Osteocyte (in vitro differentiated cells): Measurements from ENCODE around the gene MYH9. TPM values are rescaled to one million over a fixed set of nuclear protein-coding genes. Genes with fewer than 3 reads are reported as not detected.

Experiments
- DNase-seq: peaks from one replicate; pipeline ENCODE4 v3.0.0; 2021; ENCODE audit warnings: mixed read lengths; ENCODE audit not compliant: unreplicated experiment; ENCODE audit errors: extremely low spot score
- H3K27ac Mint-ChIP-seq: one replicate; pipeline ENCODE4 v1.8.0; 2021; ENCODE audit warnings: mild to moderate bottlenecking, mixed read lengths; ENCODE audit not compliant: unreplicated experiment
- H3K27me3 Mint-ChIP-seq: one replicate; pipeline ENCODE4 v1.8.0; 2021; ENCODE audit warnings: mixed read lengths; ENCODE audit not compliant: unreplicated experiment
- H3K36me3 Mint-ChIP-seq: one replicate; pipeline ENCODE4 v1.8.0; 2021; ENCODE audit warnings: mixed read lengths; ENCODE audit not compliant: unreplicated experiment
- H3K4me1 Mint-ChIP-seq: one replicate; pipeline ENCODE4 v1.8.0; 2021; ENCODE audit warnings: mixed read lengths; ENCODE audit not compliant: unreplicated experiment
- H3K4me3 Mint-ChIP-seq: one replicate; pipeline ENCODE4 v1.8.0; 2021; ENCODE audit warnings: mild to moderate bottlenecking, moderate library complexity, mixed read lengths; ENCODE audit not compliant: unreplicated experiment
- H3K9me3 Mint-ChIP-seq: one replicate; pipeline ENCODE4 v1.8.0; 2021; ENCODE audit warnings: mixed read lengths; ENCODE audit not compliant: unreplicated experiment
- total RNA-seq: library from RNA; stranded (reverse); gene quantifications from 2 replicates; pipeline ENCODE4 v1.2.1, GENCODE V29; 2021
- TF ChIP-seq, protein P1 (sequence below): fragments of 200-600 bp; sonication (generic); IDR thresholded peaks from 2 replicates; pipeline ENCODE4 v1.5.0; 2021; ENCODE audit warnings: antibody characterized with exemption, mild to moderate bottlenecking, moderate library complexity

MYH9 gene
- total RNA-seq, 1 donor from 2014 or later = 938 TPM

DNA sequence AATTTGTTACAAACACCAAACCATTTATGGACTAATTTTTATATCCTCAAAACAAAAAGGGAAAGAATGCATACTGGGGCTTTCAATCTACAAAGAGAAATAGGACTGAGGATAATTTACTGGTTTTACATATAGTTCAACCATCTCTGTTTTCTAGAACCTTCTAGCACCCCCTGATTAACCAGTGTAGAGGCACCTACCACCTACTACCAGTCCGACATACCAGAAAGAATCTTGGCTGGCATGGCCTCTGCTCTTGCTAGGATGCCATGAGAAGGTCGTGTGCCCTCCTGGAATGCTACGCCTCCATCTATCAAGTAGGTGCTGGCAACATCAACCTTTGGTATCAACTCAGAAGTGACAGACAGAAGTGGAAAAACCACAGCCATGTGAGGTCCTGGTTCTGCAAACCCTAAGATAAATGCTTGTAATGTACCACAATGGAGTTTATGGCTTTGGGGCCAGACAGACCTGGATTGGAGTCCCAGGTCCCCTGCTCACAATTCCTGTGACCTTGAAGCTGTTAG is 28.2 kb downstream of the MYH9 start:
- H3K27me3 Mint-ChIP-seq = no peaks in the 10 kb centered on the region
- no peak for DNase-seq
- no peak overlapping the region for H3K4me3 Mint-ChIP-seq
- H3K9me3 Mint-ChIP-seq = no peaks in the 10 kb centered on the region
- H3K36me3 Mint-ChIP-seq = peaks cover 7% of the 10 kb centered on the region
- H3K27ac Mint-ChIP-seq = peak overlapping the region; percentile 98
- TF ChIP-seq, protein P1, sequence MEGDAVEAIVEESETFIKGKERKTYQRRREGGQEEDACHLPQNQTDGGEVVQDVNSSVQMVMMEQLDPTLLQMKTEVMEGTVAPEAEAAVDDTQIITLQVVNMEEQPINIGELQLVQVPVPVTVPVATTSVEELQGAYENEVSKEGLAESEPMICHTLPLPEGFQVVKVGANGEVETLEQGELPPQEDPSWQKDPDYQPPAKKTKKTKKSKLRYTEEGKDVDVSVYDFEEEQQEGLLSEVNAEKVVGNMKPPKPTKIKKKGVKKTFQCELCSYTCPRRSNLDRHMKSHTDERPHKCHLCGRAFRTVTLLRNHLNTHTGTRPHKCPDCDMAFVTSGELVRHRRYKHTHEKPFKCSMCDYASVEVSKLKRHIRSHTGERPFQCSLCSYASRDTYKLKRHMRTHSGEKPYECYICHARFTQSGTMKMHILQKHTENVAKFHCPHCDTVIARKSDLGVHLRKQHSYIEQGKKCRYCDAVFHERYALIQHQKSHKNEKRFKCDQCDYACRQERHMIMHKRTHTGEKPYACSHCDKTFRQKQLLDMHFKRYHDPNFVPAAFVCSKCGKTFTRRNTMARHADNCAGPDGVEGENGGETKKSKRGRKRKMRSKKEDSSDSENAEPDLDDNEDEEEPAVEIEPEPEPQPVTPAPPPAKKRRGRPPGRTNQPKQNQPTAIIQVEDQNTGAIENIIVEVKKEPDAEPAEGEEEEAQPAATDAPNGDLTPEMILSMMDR = no peak
- peaks cover 98% of the 10 kb centered on the region for H3K4me1 Mint-ChIP-seq

DNA sequence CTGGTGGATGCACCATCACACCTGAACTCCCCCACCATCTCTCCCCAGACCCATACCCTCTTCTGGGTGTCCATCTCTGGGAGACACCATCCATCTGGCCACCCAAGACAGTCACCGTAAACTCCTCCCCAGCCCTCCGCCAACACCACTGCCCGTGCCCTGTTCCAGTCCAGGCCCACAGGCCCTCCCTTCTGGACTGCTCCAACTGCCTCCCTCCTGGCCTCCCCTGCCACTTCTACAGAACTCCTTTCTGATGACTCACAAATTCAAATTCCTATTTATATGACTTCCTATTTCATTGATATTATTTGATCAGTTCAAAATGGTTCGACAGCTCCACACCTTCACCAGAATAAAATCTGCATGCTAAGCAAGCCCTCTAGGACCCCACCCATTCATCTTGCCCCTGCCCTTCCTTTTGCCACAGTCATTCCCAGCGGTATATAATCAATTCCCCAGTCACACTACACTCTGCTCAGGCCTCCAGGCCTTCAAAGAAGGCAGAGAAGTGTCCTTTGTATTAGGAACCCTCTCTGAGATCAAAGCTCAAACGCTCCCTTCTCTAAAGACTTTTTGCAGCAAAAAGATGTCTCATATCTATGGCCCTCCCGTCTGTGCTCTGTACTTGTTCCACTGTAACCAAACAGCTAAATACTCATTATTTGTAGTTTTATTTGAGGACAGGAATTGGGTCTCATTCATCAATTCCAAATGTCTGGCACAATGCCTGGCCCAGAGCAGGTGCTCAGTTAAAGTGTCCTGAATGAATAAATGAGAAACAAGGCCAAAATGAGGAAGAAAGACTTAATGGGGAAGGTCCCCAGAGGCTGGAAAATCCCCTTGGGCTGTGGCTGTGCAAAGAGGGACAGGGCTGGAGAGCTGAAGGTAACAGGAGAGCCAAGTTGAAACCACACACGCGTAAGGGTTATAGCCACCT is 29.0 kb downstream of the MYH9 start:
- Mint-ChIP-seq H3K36me3 (peaks cover 6% of the 10 kb centered on the region), H3K4me3 (peak overlapping the region; percentile 8), H3K27me3 (no peaks in the 10 kb centered on the region), H3K27ac (peak overlapping the region; percentile 98), H3K4me1 (peaks cover 98% of the 10 kb centered on the region), H3K9me3 (no peaks in the 10 kb centered on the region)
- TF ChIP-seq, protein P1 = no peak
- no peak for DNase-seq

DNA sequence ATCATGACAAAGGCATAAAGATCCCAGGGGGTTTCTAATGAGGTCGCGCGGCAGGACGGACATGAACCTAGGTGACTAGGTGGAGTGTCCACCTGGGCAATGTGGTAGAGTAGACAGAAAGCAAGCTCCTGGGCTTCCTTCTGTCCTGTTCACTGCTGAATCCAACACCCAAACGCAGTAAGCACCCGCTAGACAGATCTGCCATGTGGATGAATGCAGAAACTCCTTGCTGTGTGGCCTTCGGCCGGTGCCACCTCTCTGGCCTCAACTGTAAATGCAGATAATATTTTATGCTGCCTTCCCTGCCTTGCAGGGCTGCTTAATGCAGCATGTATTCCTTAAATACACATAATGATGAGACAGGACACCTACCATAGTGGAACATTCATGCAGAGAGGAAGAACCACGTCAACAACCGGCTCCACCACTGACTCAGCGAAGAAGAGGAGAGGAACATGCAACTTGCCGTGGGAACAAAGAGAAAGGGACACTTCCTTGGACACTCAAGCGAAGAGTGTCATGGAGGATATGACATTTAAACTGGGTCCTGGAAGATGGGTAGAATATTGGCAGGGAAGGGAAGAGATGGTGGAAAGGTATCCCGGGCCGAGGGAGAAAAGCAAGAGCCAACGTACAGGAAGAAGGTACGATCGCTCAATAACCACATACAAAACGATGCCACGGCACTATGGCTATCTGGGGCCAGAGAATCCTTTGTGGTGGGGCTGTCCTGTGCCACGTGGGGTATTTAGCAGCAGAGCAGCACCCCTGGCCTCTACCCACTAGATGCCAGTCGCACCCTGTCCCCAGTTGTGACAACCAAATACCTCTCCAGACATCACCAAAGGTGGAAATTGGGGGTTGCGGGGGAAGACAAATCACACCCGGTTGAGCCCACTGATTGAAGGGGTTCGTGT is 30.8 kb downstream of the MYH9 start:
- Mint-ChIP-seq H3K9me3 (no peaks in the 10 kb centered on the region), H3K27ac (peak overlapping the region; percentile 98), H3K36me3 (peaks cover 6% of the 10 kb centered on the region), H3K4me3 (peak overlapping the region; percentile 34), H3K27me3 (no peaks in the 10 kb centered on the region), H3K4me1 (peaks cover 98% of the 10 kb centered on the region)
- TF ChIP-seq, protein P1 = no peak
- DNase-seq = no peak

DNA sequence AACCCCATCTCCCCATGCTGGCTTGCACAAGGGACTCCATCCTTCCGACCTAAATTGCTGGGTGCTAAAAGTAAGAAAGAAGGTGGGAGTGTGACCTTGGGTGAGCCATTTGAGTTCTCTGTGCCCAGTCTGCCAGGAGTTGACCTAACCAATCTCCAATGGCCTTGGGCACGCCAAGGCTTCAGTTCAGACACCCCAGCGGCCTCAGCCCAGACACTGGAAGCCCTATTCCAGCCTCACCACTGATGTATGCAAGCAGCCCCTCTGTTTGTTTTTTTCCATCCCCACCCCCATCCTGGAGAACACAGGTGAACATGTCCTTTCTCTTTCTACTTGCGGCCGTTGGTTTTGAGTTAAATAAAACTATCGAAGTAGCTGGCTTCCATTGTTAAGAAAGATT is 31.9 kb downstream of the MYH9 start:
- TF ChIP-seq, protein P1 = no peak
- Mint-ChIP-seq H3K4me1 (peaks cover 99% of the 10 kb centered on the region), H3K27me3 (no peaks in the 10 kb centered on the region), H3K4me3 (peak overlapping the region; percentile 16), H3K27ac (peak overlapping the region; percentile 98), H3K9me3 (no peaks in the 10 kb centered on the region), H3K36me3 (peaks cover 2% of the 10 kb centered on the region)
- no peak for DNase-seq
